Neural progenitor cell (in vitro differentiated cells): ENCODE data around the gene LY86.

Experiments
- CTCF ChIP-seq: fragments of 200-600 bp; sonication (generic); IDR thresholded peaks from 2 replicates; pipeline ENCODE4 v1.5.1; 2017; ENCODE audit warnings: antibody characterized with exemption, mild to moderate bottlenecking
- EZH2 ChIP-seq: fragments of 200-600 bp; sonication (generic); IDR thresholded peaks from 2 replicates; pipeline ENCODE4 v1.6.1; 2017; ENCODE audit warnings: antibody characterized with exemption, mild to moderate bottlenecking, moderate library complexity

- TF ChIP-seq CTCF: no peak
- no peak for TF ChIP-seq EZH2
Observed at GRCh38 chr6:6580225-6580856, 8.2 kb upstream of the LY86 start.
